HG02678 (cell line): Measurements from ENCODE around the gene ERBB4.

Experiments used
- ATAC-seq: cut with Tn5 transposase; IDR thresholded peaks from one replicate; pipeline ENCODE4 v1.9.1; 2021; ENCODE audit warnings: mild to moderate bottlenecking, moderate library complexity; ENCODE audit not compliant: unreplicated experiment

The ERBB4 gene

DNA sequence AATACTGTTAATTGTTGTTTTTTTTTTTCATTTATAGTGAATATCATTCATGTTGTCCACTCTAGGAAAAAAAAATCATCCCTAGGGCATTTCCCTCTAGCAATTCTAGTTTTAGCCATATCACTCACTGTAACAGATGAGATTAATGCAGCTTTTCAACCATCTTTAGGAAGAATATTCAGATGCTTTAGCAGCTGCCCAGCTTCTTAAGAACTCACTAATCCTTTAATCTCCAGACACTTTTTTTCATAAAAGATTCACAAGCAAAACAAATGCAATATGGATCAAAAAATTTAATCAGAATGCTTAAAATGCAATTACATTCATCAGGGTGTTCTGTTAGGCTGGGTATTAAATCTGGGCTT, 692.6 kb downstream of the ERBB4 start:
- ATAC-seq, result no peak

DNA sequence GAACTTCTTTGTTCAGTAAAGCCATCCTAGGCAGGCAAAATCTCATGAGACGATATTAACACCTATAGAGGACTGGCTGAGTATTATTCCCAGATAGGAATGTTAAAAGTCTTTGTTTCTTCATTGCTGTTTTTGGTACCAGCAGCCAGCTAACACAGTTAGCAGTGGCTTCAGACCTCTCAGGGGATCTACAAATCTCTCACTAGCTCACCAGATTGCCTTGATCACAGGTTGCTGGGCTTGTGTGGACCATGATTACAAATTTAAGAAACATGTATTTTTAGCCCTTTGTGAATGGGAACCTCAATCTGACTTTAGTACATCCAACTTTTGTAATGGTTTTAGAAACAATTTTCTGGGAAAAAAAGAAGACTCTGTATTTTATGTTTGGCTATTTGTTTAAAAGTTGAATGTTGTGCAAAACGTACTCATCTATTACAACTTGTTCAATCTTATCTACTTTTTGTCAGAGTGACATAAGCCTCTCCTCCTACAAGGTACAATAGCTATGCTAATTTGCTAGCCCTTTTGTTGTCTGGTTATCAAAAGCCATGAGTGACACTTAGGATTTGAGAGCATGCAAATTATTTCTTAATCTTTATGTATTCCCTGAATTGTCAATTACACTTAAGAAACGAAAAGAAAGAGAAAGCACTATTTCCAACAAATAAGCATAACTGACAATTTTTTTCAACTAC, 693.1 kb downstream of the ERBB4 start:
- no peak for ATAC-seq

DNA sequence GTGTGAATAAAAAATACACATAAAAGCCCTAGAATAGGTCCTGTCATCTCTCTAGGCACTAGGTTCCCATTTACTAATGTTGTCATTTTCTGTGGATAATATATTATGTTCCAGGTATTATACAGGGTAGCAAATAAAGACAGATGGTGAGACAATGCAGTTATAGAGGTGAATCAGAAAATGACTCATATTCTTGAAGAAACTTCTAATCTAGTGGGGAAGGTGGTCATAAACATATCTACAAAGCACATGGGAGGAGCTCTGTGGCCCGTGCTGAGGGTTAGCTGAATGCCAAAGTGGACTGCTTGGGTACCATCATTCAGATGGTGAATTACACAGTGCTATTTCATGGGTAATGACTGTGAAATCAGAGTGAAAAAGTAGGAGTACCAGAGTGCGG, 700.9 kb downstream of the ERBB4 start:
- no peak for ATAC-seq

DNA sequence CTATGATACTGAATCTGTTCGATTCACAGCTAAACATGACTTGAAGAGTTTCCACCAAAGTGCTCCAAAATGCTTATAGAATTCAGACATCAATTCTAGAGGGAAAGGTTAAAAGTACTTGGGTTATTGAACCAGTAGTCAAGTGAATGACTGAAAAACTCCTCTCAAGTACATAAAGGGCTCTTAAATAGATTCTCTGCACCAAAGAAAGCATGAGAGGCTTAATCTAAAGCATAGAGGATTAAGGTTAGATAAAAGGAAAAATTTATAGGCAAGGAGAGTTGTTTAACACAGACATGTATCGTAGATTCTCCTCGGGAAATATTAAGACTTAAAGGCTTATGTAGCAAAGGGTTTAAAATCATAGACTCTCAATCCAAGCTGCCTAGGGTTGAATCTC, 701.4 kb downstream of the ERBB4 start:
- no peak for ATAC-seq

DNA sequence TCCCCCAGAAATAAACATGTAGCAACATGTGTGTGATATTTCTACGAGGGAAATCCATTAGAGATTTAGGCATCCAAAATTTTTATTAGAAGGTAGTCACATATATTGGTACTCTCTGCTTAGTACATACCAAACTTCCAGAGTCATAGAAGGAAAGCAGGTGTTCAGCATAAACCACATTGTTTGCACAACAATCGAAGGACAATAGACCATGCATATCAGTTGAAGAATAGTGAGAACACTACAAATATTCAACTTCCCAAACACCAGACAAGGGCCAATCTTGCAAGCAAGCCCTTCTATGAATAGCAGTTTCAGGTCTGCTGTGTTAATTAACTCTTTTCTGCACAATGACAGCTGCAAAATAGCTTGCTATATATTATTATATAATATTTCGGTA, 702.2 kb downstream of the ERBB4 start:
- ATAC-seq, result no peak

DNA sequence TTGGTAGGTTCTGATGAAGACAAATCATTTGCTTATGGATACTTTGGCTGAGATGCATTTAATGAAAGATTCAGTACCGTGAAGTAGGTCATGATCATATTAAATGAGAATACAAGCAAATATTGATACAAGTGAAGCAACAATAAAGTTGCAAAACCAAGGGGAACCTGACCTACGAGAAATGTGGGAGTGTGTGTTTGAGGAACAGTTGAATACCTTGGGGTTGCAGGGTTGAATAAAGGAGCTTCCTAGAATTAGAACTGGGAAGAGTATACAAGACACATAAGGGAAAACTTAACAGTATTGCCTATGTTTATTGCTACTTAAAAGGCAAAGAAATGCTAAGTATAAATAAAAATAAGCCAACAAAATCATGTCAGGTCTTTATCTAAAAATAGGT, 702.9 kb downstream of the ERBB4 start:
- ATAC-seq, result no peak

DNA sequence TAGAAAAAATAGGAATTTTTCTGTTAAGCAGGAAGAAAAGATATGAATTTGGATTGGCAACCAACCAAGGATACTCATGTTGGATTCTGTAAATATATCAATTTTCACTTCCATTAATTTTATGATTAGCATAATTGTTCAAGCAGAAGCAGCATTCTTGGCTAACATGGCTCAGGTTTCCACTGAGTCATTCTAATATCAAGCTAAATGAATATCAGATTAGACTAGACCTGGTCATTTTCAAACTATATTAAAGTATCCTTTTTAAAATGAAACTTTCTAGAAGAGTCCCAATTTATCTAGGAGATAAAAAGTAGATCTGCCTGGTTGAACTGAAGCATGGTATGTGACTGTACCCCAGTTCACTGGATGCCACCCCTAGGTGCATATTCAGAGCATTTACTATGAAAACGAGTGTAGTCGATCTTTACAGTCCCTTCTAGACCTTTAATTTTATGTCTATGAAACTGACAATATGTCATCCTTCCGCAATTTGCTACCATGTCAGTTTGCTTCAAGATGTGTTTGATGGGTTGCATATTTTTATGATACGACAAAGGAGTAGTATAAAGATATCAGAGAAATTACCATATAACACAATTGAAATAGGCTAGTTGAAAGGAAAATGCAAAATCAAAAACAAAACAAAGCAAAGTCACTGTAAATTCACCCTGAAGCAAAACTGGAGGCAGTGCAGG, 704.9 kb downstream of the ERBB4 start:
- ATAC-seq, result no peak

DNA sequence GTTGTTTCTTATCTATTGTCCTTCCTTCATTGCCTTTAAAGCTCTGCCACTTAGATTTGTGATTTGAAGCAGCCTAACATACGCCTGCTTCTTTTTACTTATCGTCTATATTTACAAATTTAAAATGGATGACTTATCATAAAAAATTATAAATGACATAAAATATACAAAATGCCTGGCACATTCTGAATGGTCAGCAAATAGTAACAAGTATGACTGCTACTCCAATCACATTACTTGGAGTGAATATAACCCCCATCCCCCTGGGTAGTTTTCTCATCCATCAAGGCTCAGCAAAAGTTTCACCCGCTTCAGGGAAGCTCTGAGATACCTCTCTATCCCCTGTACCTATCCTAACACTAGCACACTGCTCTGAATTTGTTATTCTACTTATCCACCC, 708.9 kb downstream of the ERBB4 start:
- no peak for ATAC-seq

DNA sequence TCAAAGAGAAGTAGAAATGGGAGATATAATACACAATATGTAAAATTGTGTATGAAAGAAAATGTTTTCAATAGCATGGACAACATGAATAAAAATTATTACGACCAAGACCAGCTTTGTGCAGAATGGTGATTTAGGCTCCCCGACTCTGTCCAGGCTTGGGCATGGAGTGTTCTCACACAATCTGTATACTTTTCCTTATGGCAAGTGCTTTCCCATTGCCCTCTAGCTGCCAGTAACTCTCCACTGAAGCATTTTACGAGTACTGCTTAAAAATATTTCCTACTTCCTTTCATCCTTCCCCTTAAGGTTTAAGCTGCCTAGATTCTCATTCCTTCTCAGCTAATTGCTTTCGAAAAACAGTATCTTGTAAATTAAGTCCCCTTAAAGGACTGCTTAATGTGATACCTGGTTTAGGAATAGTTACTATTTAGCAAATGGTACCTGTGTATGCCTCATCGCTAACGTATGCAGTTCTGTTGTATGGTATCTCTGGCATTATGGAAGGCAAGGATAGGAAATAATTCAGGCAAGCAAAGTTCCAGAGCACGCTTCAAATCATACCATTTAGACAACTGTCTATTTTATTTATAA, 714.6 kb downstream of the ERBB4 start:
- ATAC-seq, result no peak

DNA sequence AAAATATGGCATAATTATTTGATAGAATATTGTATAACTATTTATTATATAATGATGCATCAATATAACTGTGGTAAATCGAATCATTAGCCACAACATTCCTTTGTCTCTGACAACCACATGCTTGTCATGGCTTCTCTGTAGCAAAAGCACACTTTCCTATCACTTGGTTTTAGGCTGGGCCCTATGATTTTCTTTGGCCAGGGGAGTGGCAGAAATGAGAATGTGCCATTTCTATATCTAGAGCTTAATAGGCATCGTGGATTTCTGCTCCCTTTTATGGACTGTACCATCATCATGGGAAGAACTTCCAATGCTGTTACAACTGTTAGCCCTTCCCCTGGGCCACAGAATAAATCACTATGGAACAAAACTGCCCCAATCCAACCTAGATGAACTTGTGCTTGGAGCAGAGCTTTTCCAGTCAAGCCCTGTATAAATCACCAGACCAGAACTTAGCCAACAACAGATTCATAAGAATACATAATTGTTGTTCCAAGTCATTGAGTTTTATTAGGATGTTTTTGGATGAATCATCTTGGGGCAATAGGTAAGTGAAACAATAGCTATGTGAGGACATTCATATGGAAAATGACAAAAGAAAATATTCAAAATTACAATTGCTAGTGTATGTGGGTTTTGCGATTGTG, 715.8 kb downstream of the ERBB4 start:
- ATAC-seq, result no peak

DNA sequence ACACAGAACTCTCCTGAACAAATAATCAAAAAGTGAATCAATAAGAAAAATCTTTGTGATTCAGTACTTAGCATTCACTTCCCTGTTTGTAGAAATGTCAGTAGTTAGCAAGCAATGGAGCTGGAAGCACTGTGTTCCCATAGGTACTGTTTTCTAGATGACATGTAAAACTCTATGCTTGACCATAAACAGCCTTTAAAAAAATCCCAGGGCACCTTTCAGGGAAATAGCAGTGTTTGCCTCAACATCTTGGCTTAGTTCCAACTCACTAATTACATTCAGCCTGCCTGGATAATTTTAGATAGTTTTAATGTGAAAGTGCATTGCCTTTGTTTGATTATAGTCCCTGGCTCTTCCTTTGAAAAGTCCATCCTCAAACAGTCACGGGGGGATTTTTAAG, 721.8 kb downstream of the ERBB4 start:
- no peak for ATAC-seq

DNA sequence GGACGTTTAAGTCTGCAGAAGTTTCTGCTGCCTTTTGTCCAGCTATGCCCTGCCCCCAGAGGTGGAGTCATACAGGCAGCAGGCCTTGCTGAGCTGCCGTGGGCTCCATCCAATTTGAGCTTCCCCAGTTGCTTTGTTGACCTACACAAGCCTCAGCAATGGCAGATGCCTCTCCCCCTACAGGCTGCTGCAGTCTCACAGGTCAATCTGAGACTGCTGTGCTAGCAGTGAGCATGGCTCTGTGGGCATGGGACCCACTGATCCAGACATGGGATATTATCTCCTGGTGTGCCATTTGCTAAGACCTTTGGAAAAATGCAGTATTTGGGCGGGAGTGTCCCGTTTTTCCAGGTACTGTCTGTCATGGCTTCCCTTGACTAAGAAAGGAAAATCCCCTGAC, 726.0 kb downstream of the ERBB4 start:
- ATAC-seq, result no peak

DNA sequence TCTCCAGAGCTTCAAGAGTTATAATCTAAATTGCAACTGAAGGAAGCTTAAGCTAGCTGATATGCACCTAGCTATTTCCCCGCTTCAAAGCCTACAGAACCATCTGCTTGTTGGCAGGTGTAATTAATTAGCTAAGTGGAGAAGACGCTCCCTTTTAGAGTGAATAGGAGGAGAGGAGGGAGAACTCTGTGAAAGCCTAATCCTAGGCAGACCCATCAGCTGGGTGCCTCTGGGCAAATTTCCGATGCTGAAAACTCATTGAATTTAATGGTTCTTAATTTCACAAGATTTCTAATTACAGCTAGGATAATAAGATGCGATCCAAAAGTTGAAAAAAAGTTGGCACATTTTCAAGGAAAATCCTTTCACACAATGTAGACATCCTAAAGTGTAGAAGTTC, 735.9 kb downstream of the ERBB4 start:
- ATAC-seq, result no peak

DNA sequence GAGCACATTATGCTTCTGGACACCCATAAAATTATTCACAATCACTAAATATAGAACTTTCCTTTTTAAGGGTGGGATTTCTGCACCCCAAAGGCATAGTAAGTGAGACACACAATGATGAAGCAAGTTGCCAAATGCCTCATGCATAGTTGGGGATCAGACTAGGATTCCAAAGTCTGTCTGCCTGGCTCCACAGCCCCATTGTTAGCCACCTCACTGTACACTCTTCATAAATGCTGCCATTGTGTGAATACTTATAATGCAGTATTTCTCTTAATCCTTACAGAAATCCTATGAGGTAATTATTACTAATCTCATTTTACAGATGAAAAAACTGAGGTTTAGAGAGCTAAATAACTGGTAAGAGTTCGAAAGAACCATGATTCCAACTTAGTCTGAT, 738.6 kb downstream of the ERBB4 start:
- ATAC-seq, result no peak

DNA sequence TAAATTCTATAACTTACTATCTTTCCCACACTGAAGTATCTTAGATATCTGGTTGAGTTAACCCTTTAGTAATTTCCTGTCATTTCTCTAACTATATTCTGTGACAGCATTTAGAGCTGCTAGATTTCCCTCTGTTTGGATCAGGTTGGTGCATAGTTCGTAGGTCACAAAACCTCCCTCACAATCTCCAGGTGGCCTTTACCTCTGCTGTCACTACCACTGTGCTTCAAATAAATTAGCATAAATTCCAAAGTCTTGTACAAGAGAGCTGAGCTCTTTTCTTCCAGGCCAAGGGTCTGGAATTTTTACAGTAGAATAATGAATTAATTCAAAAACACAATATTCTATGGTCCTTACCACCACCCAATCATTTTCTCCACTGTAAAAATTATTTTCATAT, 739.7 kb downstream of the ERBB4 start:
- no peak for ATAC-seq

DNA sequence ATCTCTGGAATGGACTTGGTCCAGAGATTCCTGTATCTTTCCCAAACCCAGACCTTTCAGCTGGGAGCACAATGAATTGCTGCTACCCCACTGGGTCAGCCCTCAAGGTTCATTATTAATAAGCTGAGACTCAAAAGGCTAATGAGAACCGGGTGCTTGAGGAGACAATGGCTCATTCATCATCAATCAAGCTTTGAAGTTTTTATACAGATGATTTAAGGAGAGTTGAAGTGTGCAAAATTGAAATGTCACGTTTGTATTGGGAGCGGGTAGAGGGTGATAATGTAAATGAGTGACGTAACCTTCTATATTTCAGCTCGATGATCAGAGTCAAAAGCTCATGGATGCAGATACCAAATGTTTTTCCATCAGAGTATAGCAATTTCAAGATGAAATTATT, 744.9 kb downstream of the ERBB4 start:
- ATAC-seq, result no peak

DNA sequence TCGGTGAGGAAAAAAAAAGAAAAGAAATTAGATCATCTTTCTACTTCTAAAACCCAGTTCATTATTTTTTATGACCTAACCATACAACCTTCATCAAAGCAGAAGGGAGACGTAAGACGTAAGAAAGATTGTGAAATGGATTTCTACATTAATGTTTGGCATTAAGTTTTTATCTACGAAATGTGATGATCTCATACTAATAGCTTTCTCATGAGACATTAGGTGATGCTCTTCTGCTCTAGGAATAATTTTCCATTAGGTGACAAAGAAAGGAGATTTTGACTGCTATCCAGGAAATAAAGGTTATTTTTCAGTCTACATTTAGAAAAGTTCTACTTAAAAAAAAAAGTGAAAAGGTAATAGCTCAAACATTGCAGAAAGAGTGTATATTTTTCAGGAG, 748.6 kb downstream of the ERBB4 start:
- ATAC-seq, result no peak

DNA sequence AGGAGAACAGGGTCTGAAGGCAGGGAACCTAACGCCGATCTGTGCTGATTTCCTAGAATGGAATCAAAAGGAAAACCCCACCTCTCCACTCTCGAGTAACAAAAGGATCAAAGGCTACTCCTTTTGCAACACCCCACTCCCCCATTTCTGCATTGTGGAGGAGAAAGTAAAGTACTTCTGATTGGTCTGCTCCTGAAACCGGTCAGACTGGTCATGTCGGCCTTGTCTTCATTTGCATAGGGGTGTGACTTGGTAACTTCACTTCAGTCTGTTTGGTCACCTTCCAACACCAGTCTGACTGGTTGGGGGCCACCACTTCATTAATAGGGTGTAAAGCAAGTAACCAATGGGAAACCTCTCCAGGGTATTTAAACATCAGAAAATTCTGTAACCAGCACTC, 771.9 kb downstream of the ERBB4 start:
- no peak for ATAC-seq

DNA sequence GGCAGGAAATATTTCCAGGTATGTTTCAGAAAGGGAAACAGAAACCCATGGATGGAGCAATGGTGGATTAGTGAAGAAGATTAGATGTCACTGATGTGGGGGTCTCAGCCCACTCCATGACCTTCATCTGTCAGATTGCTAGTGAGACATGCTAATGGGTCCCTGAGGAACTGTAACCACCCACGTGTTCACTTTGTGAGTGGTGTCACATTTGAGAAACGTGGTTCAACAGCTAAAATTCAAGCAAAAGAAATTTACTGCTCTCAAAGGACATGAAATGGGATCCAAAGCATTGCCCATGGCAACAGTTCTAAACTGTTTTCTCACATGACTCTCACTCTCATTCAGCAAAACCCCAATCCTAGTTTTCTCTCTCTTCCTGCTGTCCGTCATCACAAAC, 776.1 kb downstream of the ERBB4 start:
- ATAC-seq, result no peak

DNA sequence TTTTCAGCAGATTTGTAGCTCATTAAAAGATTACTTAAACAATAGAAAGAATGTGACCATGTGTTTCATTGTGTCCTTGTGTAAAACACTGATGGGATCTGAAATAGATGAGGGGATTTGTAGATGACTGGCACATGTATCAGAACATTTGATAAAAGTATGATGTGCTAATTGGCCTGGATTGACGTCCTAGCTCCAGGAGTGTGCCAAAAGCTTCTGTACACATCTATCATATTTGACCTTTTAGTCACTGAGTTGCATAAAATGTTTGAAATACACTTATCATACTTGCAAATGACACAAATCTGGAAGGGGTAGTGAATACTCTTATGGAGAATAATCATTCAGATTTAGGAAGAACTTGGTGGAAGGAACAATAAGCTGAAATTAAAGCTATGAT, 778.5 kb downstream of the ERBB4 start:
- ATAC-seq, result no peak

DNA sequence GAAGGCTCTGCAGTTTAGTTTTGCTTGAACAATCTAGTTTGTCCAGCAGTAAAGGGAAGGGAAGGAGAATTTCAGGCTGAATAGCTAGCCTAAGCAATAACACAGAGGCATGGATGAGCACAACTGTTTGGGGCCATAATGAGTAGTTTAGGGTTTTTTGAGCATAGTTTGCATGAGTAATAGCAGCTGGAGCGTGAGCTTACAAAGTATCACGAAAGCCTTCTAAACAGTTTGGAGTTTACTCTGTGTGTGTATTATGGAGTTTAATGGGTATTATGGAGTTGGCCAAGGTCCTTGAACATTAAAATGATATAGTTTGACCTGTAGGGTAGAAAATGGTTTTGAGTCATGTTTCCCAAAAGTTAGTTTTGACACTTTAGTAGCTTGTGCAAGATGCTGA, 782.3 kb downstream of the ERBB4 start:
- ATAC-seq, result no peak

DNA sequence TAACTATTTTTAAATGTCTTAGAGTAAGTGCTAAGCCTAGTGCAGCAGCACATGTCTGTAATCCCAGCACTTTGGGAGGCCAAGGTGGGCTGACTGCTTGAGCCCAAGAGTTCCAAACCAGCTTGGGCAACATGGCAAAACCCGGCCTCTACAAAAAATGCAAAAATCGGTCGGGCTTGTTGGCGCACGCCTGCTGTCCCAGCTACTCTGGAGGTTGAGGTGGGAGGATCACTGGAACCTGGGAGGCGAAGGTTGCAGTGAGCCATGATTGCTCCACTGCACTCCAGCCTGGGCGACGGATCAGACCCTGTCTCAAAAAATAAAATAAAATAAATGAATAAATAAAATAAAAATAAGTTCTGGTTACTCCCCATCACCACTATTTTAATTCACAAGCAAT, 783.4 kb downstream of the ERBB4 start:
- no peak for ATAC-seq
